B cell (primary cell): ENCODE measurements around the gene CERS6. TPM values are rescaled to one million over a fixed set of nuclear protein-coding genes. Genes with fewer than 3 reads are reported as not detected.

Experiments
- ATAC-seq: fragments of 200-7000 bp; cut with Tn5 transposase; one replicate; pipeline ENCODE4 v1.10.0; 2021; ENCODE audit warnings: low read depth, mild to moderate bottlenecking, moderate number of reproducible peaks, moderate library complexity
- CTCF ChIA-PET: fragments of 350-600 bp; sonication (Branson Sonifier 250); formaldehyde crosslinking; loops from one replicate; lab custom pipeline; 2021; ENCODE audit warnings: antibody characterized with exemption, inconsistent platforms; lab: Charles Lee
- POLR2A ChIA-PET: fragments of 350-600 bp; sonication (Branson Sonifier 250); formaldehyde crosslinking; loops from one replicate; lab custom pipeline; 2021; ENCODE audit warnings: antibody characterized with exemption; lab: Charles Lee
- DNase-seq: peaks from one replicate; pipeline ENCODE4 v3.0.0; 2013
- H2AFZ ChIP-seq: 2 replicates; pipeline ENCODE4 v1.6.1; 2012; ENCODE audit warnings: mild to moderate bottlenecking, low read depth, low read length; ENCODE audit not compliant: insufficient read depth, poor library complexity, severe bottlenecking
- H3K27ac ChIP-seq, 2 donors: 1 replicate in 1 of 2; 2 replicates in 1 of 2; pipeline ENCODE4 v1.5.1; 2012 to 2013; ENCODE audit warnings: low read length in 2 of 2, mild to moderate bottlenecking in 2 of 2, moderate library complexity in 1 of 2
- H3K27me3 ChIP-seq, 4 experiments: fragments of 200-600 bp in 1 of 4; sonication (generic) in 1 of 4; replicated peaks in 1 of 4; 1 replicate in 2 of 4; 2 replicates in 2 of 4; pipeline versions ENCODE4 v1.6.1 to v1.7.0; 2013 to 2016; ENCODE audit warnings: low read length in 3 of 4, mild to moderate bottlenecking in 2 of 4, mixed read lengths in 1 of 4, moderate library complexity in 1 of 4; ENCODE audit not compliant: insufficient read depth in 4 of 4, control insufficient read depth in 3 of 4; ENCODE audit errors: control extremely low read depth in 1 of 4
- H3K36me3 ChIP-seq, 2 experiments: replicated peaks in 1 of 2; 1 replicate in 1 of 2; 2 replicates in 1 of 2; pipeline versions ENCODE4 v1.6.1 to v1.7.1; 2013; ENCODE audit warnings: low read length in 1 of 2; ENCODE audit not compliant: insufficient read depth in 2 of 2, control insufficient read depth in 1 of 2; ENCODE audit errors: control extremely low read depth in 1 of 2, extremely low read depth in 1 of 2
- H3K4me1 ChIP-seq, 2 donors: fragments of 200-600 bp in 1 of 2; sonication (generic) in 1 of 2; 1 replicate in 1 of 2; 2 replicates in 1 of 2; pipeline versions ENCODE4 v1.5.1 to v1.6.1; 2013 to 2017; ENCODE audit warnings: low read length in 2 of 2; ENCODE audit not compliant: control insufficient read depth in 2 of 2, insufficient read depth in 2 of 2
- H3K4me2 ChIP-seq: replicated peaks from 2 replicates; pipeline ENCODE3; 2012; ENCODE audit warnings: mild to moderate bottlenecking, low read depth, low read length; ENCODE audit not compliant: poor library complexity, severe bottlenecking
- H3K4me3 ChIP-seq, 5 experiments: fragments of 200-600 bp in 1 of 5; sonication (generic) in 1 of 5; 1 replicate in 3 of 5; 2 replicates in 2 of 5; pipeline versions ENCODE4 v1.5.1 to v1.7.0; 2011 to 2016; ENCODE audit warnings: low read length in 4 of 5, mild to moderate bottlenecking in 4 of 5, low read depth in 2 of 5, control low read depth in 1 of 5, moderate library complexity in 1 of 5; ENCODE audit not compliant: insufficient read depth in 1 of 5; ENCODE audit errors: control extremely low read depth in 1 of 5, extremely low read depth in 1 of 5
- H3K79me2 ChIP-seq: fragments of 200-600 bp; sonication (generic); one replicate; pipeline ENCODE4 v1.6.0; 2016; ENCODE audit warnings: low read length; ENCODE audit not compliant: control insufficient read depth, insufficient read depth
- H3K9ac ChIP-seq: fragments of 200-600 bp; sonication (generic); 2 replicates; pipeline ENCODE4 v1.6.1; 2017; ENCODE audit warnings: mild to moderate bottlenecking, low read length, moderate library complexity
- H3K9me3 ChIP-seq, 3 donors: one replicate each; pipeline versions ENCODE4 v1.6.1 to v1.7.1; 2013; ENCODE audit warnings: low read length in 2 of 3; ENCODE audit not compliant: control insufficient read depth in 2 of 3, insufficient read depth in 1 of 3; ENCODE audit errors: control extremely low read depth in 1 of 3
- H4K20me1 ChIP-seq: 2 replicates; pipeline ENCODE4 v1.6.0; 2012; ENCODE audit warnings: mild to moderate bottlenecking, low read length; ENCODE audit not compliant: insufficient read depth, control insufficient read depth, poor library complexity, severe bottlenecking
- H3K27ac Mint-ChIP-seq: one replicate; pipeline ENCODE4 v1.8.0; 2021; ENCODE audit warnings: mixed read lengths
- H3K27me3 Mint-ChIP-seq: one replicate; pipeline ENCODE4 v1.8.0; 2021; ENCODE audit warnings: mixed read lengths
- H3K4me1 Mint-ChIP-seq: one replicate; pipeline ENCODE4 v1.8.0; 2021; ENCODE audit warnings: mixed read lengths
- H3K4me3 Mint-ChIP-seq: one replicate; pipeline ENCODE4 v1.8.0; 2021; ENCODE audit warnings: mixed read lengths
- H3K9me3 Mint-ChIP-seq: one replicate; pipeline ENCODE4 v1.8.0; 2022; ENCODE audit warnings: mixed read lengths; ENCODE audit not compliant: insufficient read depth
- EZH2 ChIP-seq: IDR thresholded peaks from 2 replicates; pipeline ENCODE4 v1.6.1; 2012; ENCODE audit warnings: borderline replicate concordance, low read depth, mild to moderate bottlenecking, moderate library complexity, low read length; ENCODE audit not compliant: insufficient read depth, poor library complexity, severe bottlenecking
- WGBS: methylation state at CpG from one replicate; pipeline ENCODE4 v1.1.5; 2013; ENCODE audit warnings: missing lambda C conversion rate; ENCODE audit not compliant: insufficient coverage; 5-methylcytosine and 5-hydroxymethylcytosine counted together
- intact Hi-C: fragments of 100-400 bp; cut with micrococcal nuclease; formaldehyde crosslinking; loops from one replicate; pipeline ENCODE4 v1.10.0; 2022
- polyA plus RNA-seq: library from polyadenylated mRNA; depleted of rRNA; stranded (reverse); fragments of >200 nt; gene quantifications from 2 replicates; pipeline ENCODE4 v1.2.3, GENCODE V29; 2012
- total RNA-seq, 2 donors: library from RNA; stranded (reverse); fragments of 120-200 nt in 1 of 2; gene quantifications; 1 replicate in 1 of 2; 2 replicates in 1 of 2; pipeline versions ENCODE4 v1.2.3 to v1.2.4, GENCODE V29; 2013 to 2022
- TF ChIP-seq, protein P1 (sequence below): fragments of 200-600 bp; IDR thresholded peaks from one replicate; pipeline ENCODE4 v1.8.0; 2022; ENCODE audit warnings: antibody characterized with exemption, mild to moderate bottlenecking

Gene CERS6
- total and polyA plus RNA-seq, 2 donors (not counting 1 experiment from before 2014, with no cell fraction given), result 2.2 to 5.5 TPM

DNA sequence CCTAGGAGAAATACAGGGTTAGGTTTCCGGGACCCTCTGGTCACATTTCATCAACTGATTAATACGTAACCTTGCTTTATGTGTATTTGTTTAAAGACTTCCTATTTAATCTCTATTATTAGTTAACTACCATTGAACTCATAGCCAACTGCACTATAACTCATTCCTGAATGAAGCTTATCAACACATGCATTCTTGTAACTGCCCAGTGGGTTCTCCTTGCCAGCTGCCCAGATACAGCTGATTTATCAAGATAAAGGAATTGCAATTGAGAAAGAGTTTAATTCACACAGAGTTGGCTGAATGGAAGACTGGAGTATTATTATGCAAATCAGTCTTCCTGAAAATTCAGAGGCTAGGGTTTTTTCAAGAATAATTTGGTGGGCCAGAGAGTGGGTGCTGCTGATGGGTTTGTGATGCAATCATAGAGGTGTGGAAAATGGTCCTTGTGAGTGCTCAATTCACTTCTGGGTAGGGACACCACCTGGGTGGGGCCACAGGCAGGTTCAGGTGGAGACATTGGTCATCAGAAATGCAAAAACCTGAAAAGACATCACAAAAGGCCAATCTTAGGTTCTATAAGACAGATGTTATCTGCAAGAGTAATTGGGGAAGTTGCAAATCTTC is 325.2 kb downstream of the CERS6 start:
- H3K27me3 Mint-ChIP-seq, result no peaks in the 10 kb centered on the region
- H3K27me3 ChIP-seq, result peaks cover 0 to under 1% (median 0%) of the 10 kb centered on the region in 4 experiments
- H3K9me3 Mint-ChIP-seq, result no peaks in the 10 kb centered on the region
- no peaks in the 10 kb centered on the region for H3K36me3 ChIP-seq
- WGBS, result no CpG with 5 or more reads among the region's 2 CpGs
- ChIA-PET POLR2A (no interaction called here), CTCF (interaction anchor here (1.0 kb wide), 1 partner anchor 435 kb away, joined by 3 read pairs; no protein-coding TSS in a partner anchor)
- H3K4me1 Mint-ChIP-seq, result no peaks in the 10 kb centered on the region
- no peaks in the 10 kb centered on the region for H4K20me1 ChIP-seq
- H3K9ac ChIP-seq, result no peak overlapping the region
- H3K4me1 ChIP-seq, result no peaks in the 10 kb centered on the region
- H3K4me3 Mint-ChIP-seq, result no peak overlapping the region
- H3K9me3 ChIP-seq, result no peaks in the 10 kb centered on the region
- ATAC-seq (no peak), DNase-seq (no peak)
- no peak overlapping the region for H3K27ac ChIP-seq
- H2AFZ ChIP-seq, result no peak overlapping the region
- no peak for TF ChIP-seq EZH2
- no peak overlapping the region for H3K4me2 ChIP-seq
- no peak overlapping the region for H3K4me3 ChIP-seq
- intact Hi-C loops, result no loop called here
- H3K79me2 ChIP-seq, result no peaks in the 10 kb centered on the region
- H3K27ac Mint-ChIP-seq, result no peak overlapping the region

DNA sequence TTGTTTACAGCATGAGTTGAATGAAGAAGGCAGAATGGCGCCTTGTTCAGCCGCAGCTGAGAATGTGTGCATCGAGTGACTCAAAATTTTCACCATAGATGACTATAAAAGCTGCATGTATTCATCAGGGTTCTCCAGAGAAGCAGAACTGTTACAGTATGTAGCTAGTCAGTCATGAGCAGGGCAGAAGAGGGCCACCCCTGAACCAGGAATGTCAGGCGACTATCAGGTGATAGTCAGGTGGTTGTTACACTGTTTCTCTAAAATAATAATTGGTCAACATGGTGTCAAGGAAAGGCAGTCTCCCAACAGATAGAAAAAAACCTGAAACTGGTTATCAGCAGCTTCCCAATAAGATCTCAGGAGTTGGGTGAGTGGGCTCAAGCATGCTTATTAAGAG is 326.2 kb downstream of the CERS6 start:
- TF ChIP-seq EZH2, result no peak
- TF ChIP-seq, protein P1, sequence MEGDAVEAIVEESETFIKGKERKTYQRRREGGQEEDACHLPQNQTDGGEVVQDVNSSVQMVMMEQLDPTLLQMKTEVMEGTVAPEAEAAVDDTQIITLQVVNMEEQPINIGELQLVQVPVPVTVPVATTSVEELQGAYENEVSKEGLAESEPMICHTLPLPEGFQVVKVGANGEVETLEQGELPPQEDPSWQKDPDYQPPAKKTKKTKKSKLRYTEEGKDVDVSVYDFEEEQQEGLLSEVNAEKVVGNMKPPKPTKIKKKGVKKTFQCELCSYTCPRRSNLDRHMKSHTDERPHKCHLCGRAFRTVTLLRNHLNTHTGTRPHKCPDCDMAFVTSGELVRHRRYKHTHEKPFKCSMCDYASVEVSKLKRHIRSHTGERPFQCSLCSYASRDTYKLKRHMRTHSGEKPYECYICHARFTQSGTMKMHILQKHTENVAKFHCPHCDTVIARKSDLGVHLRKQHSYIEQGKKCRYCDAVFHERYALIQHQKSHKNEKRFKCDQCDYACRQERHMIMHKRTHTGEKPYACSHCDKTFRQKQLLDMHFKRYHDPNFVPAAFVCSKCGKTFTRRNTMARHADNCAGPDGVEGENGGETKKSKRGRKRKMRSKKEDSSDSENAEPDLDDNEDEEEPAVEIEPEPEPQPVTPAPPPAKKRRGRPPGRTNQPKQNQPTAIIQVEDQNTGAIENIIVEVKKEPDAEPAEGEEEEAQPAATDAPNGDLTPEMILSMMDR, result no peak
- Mint-ChIP-seq H3K4me3 (no peak overlapping the region), H3K4me1 (no peaks in the 10 kb centered on the region), H3K27ac (no peak overlapping the region), H3K9me3 (no peaks in the 10 kb centered on the region), H3K27me3 (no peaks in the 10 kb centered on the region)
- 100% methylated on average over 3 of the region's 4 CpGs for WGBS
- H3K4me2 ChIP-seq, result no peak overlapping the region
- no peaks in the 10 kb centered on the region for H3K79me2 ChIP-seq
- ChIA-PET CTCF (interaction anchor here (1.0 kb wide), 1 partner anchor 436 kb away, joined by 3 read pairs; no protein-coding TSS in a partner anchor), POLR2A (no interaction called here)
- no peak overlapping the region for H3K9ac ChIP-seq
- peaks cover 0 to 2% (median 0%) of the 10 kb centered on the region in 4 experiments for H3K27me3 ChIP-seq
- ATAC-seq (no peak), DNase-seq (no peak)
- H3K4me1 ChIP-seq, result no peaks in the 10 kb centered on the region
- H3K4me3 ChIP-seq, result no peak overlapping the region
- no peak overlapping the region for H2AFZ ChIP-seq
- no peak overlapping the region for H3K27ac ChIP-seq
- intact Hi-C loops, result no loop called here
- H3K9me3 ChIP-seq, result no peaks in the 10 kb centered on the region
- H4K20me1 ChIP-seq, result no peaks in the 10 kb centered on the region
- no peaks in the 10 kb centered on the region for H3K36me3 ChIP-seq
